Measurements from ENCODE around the gene PIK3R3. TPM values are rescaled to one million over a fixed set of nuclear protein-coding genes. Genes with fewer than 3 reads are reported as not detected.

PIK3R3 gene
- total and polyA plus RNA-seq, 9 of the 15 experiments (the other 6 are each of a cell fraction or from before 2014, with no cell fraction given) = 1.4 to 7.7 (median 4.6) TPM

- TF ChIP-seq MAZ (CRISPR knock-in tag; conservative IDR thresholded peaks at IDR 0.05 in 1 of 2, IDR thresholded peaks at IDR 0.05 in 1 of 2) (no peak), MBD1 (CRISPR knock-in tag; IDR thresholded peaks at IDR 0.05) (no peak), E2F4 (CRISPR knock-in tag; IDR thresholded peaks at IDR 0.05; ENCODE audit: low read depth) (no peak), TSHZ1 (CRISPR knock-in tag; IDR thresholded peaks at IDR 0.05) (no peak), MLLT1 (IDR thresholded peaks at IDR 0.05) (peak in 1 of 2 experiments; percentile 69; a peak in 1 of 4 replicates), RREB1 (CRISPR knock-in tag; IDR thresholded peaks at IDR 0.05) (no peak), MNT (conservative IDR thresholded peaks at IDR 0.05) (no peak), HDAC1 (IDR thresholded peaks at IDR 0.05) (peak in 1 of 2 experiments; percentile 59; a peak in 1 of 4 replicates), NBN (IDR thresholded peaks at IDR 0.05; ENCODE audit: low read depth) (peak; percentile 44; the same call in 1 of the 2 replicates), ZNF175 (CRISPR knock-in tag; IDR thresholded peaks at IDR 0.05; ENCODE audit: low read depth) (no peak), CBFA2T3 (IDR thresholded peaks at IDR 0.05) (peak; percentile 85), ZNF778 (CRISPR knock-in tag; IDR thresholded peaks at IDR 0.05) (no peak)
Measured at GRCh38 chr1:46159516-46159915, 27.1 kb upstream of the PIK3R3 start (continued).

Data from K562 (cell line).